Keratinocyte (primary cell): ENCODE data around the gene CDH9. TPM values are rescaled to one million over a fixed set of nuclear protein-coding genes. Genes with fewer than 3 reads are reported as not detected.

Experiments
- DNase-seq: peaks from one replicate; pipeline ENCODE4 v3.0.0-alpha.2; 2011; ENCODE audit warnings: low read depth, missing footprints, low spot score
- FAIRE-seq: peaks from 2 replicates; lab custom pipeline; 2011; peaks lifted over from hg19 to GRCh38; lab: Jason Lieb, UNC
- H2AFZ ChIP-seq: 2 replicates; pipeline ENCODE4 v1.6.0; 2012; ENCODE audit warnings: low read length, control low read depth, inconsistent platforms; ENCODE audit not compliant: control insufficient read depth
- H3K27ac ChIP-seq: 2 replicates; pipeline ENCODE4 v1.5.1; 2011; ENCODE audit warnings: low read length; ENCODE audit not compliant: control insufficient read depth, insufficient read depth
- H3K27me3 ChIP-seq: 3 replicates; pipeline ENCODE4 v1.6.0; 2011; ENCODE audit warnings: low read length; ENCODE audit not compliant: control insufficient read depth, insufficient read depth; ENCODE audit errors: extremely low read depth
- H3K36me3 ChIP-seq, 2 experiments: 2 replicates in 1 of 2; 3 replicates in 1 of 2; pipeline ENCODE4 v1.5.1; 2011; ENCODE audit warnings: low read length in 2 of 2, mild to moderate bottlenecking in 1 of 2; ENCODE audit not compliant: control insufficient read depth in 2 of 2, insufficient read depth in 2 of 2; ENCODE audit errors: extremely low read depth in 1 of 2
- H3K4me1 ChIP-seq: 3 replicates; pipeline ENCODE4 v1.5.1; 2011; ENCODE audit warnings: low read length; ENCODE audit not compliant: control insufficient read depth, insufficient read depth; ENCODE audit errors: extremely low read depth
- H3K4me2 ChIP-seq: 3 replicates; pipeline ENCODE4 v1.6.0; 2011; ENCODE audit warnings: low read depth, low read length; ENCODE audit not compliant: control insufficient read depth, insufficient read depth; ENCODE audit errors: extremely low read depth
- H3K4me3 ChIP-seq, 3 experiments: fragments of 200-600 bp in 1 of 3; sonication (generic) in 1 of 3; 2 replicates in 2 of 3; 3 replicates in 1 of 3; pipeline ENCODE4 v1.5.1; 2011 to 2016; ENCODE audit warnings: low read length in 3 of 3, mild to moderate bottlenecking in 3 of 3, control low read depth in 2 of 3, inconsistent platforms in 1 of 3, low read depth in 1 of 3, mixed read lengths in 1 of 3, mixed run types in 1 of 3, moderate library complexity in 1 of 3; ENCODE audit not compliant: control insufficient read depth in 2 of 3, insufficient read depth in 2 of 3; ENCODE audit errors: extremely low read depth in 1 of 3
- H3K79me2 ChIP-seq: 2 replicates; pipeline ENCODE4 v1.6.0; 2012; ENCODE audit warnings: low read length; ENCODE audit not compliant: control insufficient read depth, insufficient read depth
- H3K9ac ChIP-seq: 3 replicates; pipeline ENCODE4 v1.6.0; 2011; ENCODE audit warnings: low read length; ENCODE audit not compliant: control insufficient read depth, insufficient read depth; ENCODE audit errors: extremely low read depth
- H3K9me1 ChIP-seq: 3 replicates; pipeline ENCODE4 v1.6.0; 2011; ENCODE audit warnings: low read length; ENCODE audit not compliant: control insufficient read depth, insufficient read depth; ENCODE audit errors: extremely low read depth
- H3K9me3 ChIP-seq: 2 replicates; pipeline ENCODE4 v1.5.1; 2012; ENCODE audit warnings: low read depth, low read length; ENCODE audit not compliant: control insufficient read depth
- H4K20me1 ChIP-seq: 3 replicates; pipeline ENCODE4 v1.6.0; 2011; ENCODE audit warnings: low read length; ENCODE audit not compliant: control insufficient read depth, insufficient read depth; ENCODE audit errors: extremely low read depth
- EZH2 ChIP-seq: IDR thresholded peaks from one replicate; pipeline ENCODE4 v1.6.1; 2012; ENCODE audit warnings: inconsistent platforms, mild to moderate bottlenecking, low read length, moderate library complexity
- dilution Hi-C: fragments of 300-500 bp; cut with MboI; formaldehyde crosslinking; loops from one replicate; pipeline ENCODE4 v1.7.0; 2020; ENCODE audit warnings: low sequenced_read_pairs; ENCODE audit not compliant: extremely low pct_ligation_motif_present
- polyA plus RNA-seq, 5 experiments: library from polyadenylated mRNA; depleted of rRNA in 3 of 5; stranded (reverse) in 3 of 5; stranded (forward) in 1 of 5; unstranded in 1 of 5; fragments of >200 nt; gene quantifications; 1 replicate in 1 of 5; 2 replicates in 3 of 5; 3 replicates in 1 of 5; pipeline versions ENCODE4 v1.2.1 to v1.2.3, GENCODE V29; 2011 to 2012; ENCODE audit warnings: missing spikeins in 2 of 5, low read depth in 1 of 5, low replicate concordance in 1 of 5
- TF ChIP-seq, protein P1 (sequence below), 3 experiments: IDR thresholded peaks in 1 of 3; conservative IDR thresholded peaks in 1 of 3; optimal IDR thresholded peaks in 1 of 3; 2 replicates in 2 of 3; 3 replicates in 1 of 3; pipeline versions ENCODE3 to v1.5.1; 2011; ENCODE audit warnings: low read length in 3 of 3, mild to moderate bottlenecking in 3 of 3, moderate library complexity in 2 of 3, control low read depth in 1 of 3, inconsistent platforms in 1 of 3; ENCODE audit not compliant: insufficient read depth in 2 of 3; ENCODE audit errors: extremely low read depth in 1 of 3

CDH9 gene
- polyA plus RNA-seq, 1 donor (not counting 4 experiments of a cell fraction or from before 2014, with no cell fraction given): not detected

DNA sequence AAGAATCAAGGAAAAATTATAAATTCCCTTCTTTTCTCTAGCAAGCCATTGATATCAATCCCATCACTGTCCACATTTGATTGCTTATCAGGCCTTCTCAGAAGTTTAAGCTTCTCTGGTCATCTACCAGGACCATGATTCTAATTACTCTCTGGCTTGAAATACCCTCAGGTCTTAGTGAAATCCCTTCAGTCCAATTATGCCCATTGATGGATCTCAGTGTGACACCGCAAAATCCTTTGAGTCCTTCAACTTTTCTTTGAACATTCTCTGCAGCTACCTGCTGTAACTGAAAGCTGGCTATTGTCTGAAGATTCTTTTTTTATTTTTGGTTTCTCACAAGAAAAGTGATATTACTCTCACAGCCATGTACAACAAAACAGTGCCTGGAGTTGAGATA is 3.0 kb upstream of the CDH9 start:
- TF ChIP-seq, protein P1, sequence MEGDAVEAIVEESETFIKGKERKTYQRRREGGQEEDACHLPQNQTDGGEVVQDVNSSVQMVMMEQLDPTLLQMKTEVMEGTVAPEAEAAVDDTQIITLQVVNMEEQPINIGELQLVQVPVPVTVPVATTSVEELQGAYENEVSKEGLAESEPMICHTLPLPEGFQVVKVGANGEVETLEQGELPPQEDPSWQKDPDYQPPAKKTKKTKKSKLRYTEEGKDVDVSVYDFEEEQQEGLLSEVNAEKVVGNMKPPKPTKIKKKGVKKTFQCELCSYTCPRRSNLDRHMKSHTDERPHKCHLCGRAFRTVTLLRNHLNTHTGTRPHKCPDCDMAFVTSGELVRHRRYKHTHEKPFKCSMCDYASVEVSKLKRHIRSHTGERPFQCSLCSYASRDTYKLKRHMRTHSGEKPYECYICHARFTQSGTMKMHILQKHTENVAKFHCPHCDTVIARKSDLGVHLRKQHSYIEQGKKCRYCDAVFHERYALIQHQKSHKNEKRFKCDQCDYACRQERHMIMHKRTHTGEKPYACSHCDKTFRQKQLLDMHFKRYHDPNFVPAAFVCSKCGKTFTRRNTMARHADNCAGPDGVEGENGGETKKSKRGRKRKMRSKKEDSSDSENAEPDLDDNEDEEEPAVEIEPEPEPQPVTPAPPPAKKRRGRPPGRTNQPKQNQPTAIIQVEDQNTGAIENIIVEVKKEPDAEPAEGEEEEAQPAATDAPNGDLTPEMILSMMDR (optimal IDR thresholded peaks at IDR 0.05 in 1 of 3, IDR thresholded peaks at IDR 0.05 in 1 of 3, conservative IDR thresholded peaks at IDR 0.05 in 1 of 3; ENCODE audit: extremely low read depth in 1 of 3, insufficient read depth in 2 of 3, low read length in 3 of 3): no peak
- TF ChIP-seq EZH2: no peak

DNA sequence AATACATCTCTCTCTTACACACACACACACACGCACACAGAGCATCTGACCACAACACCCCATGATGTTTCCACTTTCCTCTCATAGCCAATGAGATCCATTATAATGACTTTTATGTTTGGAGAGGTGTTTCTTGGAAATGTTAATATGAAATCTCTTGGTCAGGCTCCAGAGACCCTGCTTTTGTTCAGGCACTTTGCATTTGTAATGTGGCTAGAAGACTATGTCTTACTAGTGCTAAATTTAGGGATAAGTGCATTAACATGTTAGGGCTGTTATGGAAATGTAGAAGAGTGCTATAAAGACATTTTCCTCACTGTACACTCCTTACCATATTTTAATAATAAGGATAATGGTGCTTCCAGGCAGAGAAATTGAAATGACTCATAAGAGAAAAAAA is 3.8 kb downstream of the CDH9 start:
- H3K79me2 ChIP-seq: no peaks in the 10 kb centered on the region
- DNase-seq (no peak), FAIRE-seq (no peak)
- H3K9me3 ChIP-seq: no peaks in the 10 kb centered on the region
- no peaks in the 10 kb centered on the region for H4K20me1 ChIP-seq
- dilution Hi-C loops: no loop called here
- TF ChIP-seq EZH2: no peak
- TF ChIP-seq, protein P1 (optimal IDR thresholded peaks at IDR 0.05 in 1 of 3, IDR thresholded peaks at IDR 0.05 in 1 of 3, conservative IDR thresholded peaks at IDR 0.05 in 1 of 3; ENCODE audit: extremely low read depth in 1 of 3, insufficient read depth in 2 of 3, low read length in 3 of 3): no peak
- H3K27me3 ChIP-seq: no peaks in the 10 kb centered on the region
- H3K4me3 ChIP-seq: no peak overlapping the region
- H3K4me1 ChIP-seq: no peaks in the 10 kb centered on the region
- no peak overlapping the region for H3K4me2 ChIP-seq
- no peaks in the 10 kb centered on the region for H3K9me1 ChIP-seq
- H2AFZ ChIP-seq: no peak overlapping the region
- H3K9ac ChIP-seq: no peak overlapping the region
- H3K27ac ChIP-seq: no peak overlapping the region
- no peaks in the 10 kb centered on the region for H3K36me3 ChIP-seq

More for the DNA sequence above, 3.0 kb upstream of the CDH9 start:
- Histone ChIP-seq H3K27ac (no peak overlapping the region), H3K4me2 (no peak overlapping the region), H3K9me3 (no peaks in the 10 kb centered on the region), H3K4me1 (no peaks in the 10 kb centered on the region), H4K20me1 (no peaks in the 10 kb centered on the region), H2AFZ (no peak overlapping the region), H3K9me1 (no peaks in the 10 kb centered on the region), H3K4me3 (no peak overlapping the region), H3K79me2 (no peaks in the 10 kb centered on the region), H3K36me3 (no peaks in the 10 kb centered on the region), H3K9ac (no peak overlapping the region), H3K27me3 (no peaks in the 10 kb centered on the region)
- no peak for DNase-seq
- FAIRE-seq: no peak
- dilution Hi-C loops: no loop called here
